Subcutaneous abdominal adipose tissue (tissue), 5 donors: ENCODE results near the gene MAS1.
"Not testable (repeated sequence)": the region's sequence is repeated elsewhere in the genome, so short reads cannot be mapped to it uniquely, and the experiment has no call there.

Experiments
- H3K27ac ChIP-seq: one replicate; pipeline ENCODE4 v1.7.0; 2013; ENCODE audit warnings: low read depth, mild to moderate bottlenecking, inconsistent platforms, low read length, moderate library complexity
- H3K27me3 ChIP-seq, 5 donors: one replicate each; pipeline ENCODE4 v1.7.0; 2013; ENCODE audit warnings: low read length in 5 of 5, inconsistent platforms in 1 of 5; ENCODE audit not compliant: control insufficient read depth in 5 of 5, insufficient read depth in 4 of 5
- H3K36me3 ChIP-seq, 5 donors: one replicate each; pipeline ENCODE4 v1.7.0; 2013; ENCODE audit warnings: low read length in 5 of 5; ENCODE audit not compliant: control insufficient read depth in 5 of 5, insufficient read depth in 5 of 5
- H3K4me1 ChIP-seq, 5 donors: one replicate each; pipeline ENCODE4 v1.7.0; 2013; ENCODE audit warnings: low read length in 5 of 5, mild to moderate bottlenecking in 3 of 5, moderate library complexity in 1 of 5; ENCODE audit not compliant: control insufficient read depth in 5 of 5, insufficient read depth in 5 of 5
- H3K4me3 ChIP-seq, 5 donors: one replicate each; pipeline ENCODE4 v1.7.0; 2013; ENCODE audit warnings: low read length in 5 of 5, low read depth in 1 of 5
- H3K9ac ChIP-seq, 5 donors: one replicate each; pipeline ENCODE4 v1.7.0; 2013; ENCODE audit warnings: low read length in 5 of 5, mild to moderate bottlenecking in 4 of 5, moderate library complexity in 3 of 5
- H3K9me3 ChIP-seq, 5 donors: one replicate each; pipeline ENCODE4 v1.7.0; 2013; ENCODE audit warnings: low read length in 5 of 5; ENCODE audit not compliant: control insufficient read depth in 5 of 5
- donor health status: healthy.
- donor health status: healthy.
- donor health status: healthy.
- donor health status: healthy.
- donor health status: healthy.

Gene MAS1

DNA sequence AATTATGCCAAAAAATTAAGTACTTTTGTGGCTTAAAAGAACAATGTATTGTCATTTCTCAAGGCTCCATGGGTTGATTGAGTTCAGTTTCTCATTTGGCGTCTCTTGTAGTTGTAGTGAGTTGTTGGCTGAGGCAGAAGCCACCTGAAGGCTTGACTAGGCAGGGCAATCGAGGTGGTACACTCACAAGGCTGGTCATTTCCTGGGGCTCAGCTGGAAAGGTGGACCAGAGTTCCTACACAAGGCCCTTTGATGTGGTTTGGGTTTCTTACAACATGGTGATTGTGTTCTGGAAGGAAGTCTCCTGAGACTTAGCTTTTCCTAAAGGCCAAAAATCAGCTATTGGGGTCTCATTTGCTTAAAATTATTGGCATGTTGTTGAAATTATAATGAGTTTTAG is 22.6 kb downstream of the MAS1 start:
- Histone ChIP-seq H3K9ac (no peak overlapping the region), H3K27me3 (peaks cover 6 to 12% (median 9%) of the 10 kb centered on the region in 5 donors), H3K4me1 (peaks cover 0 to 13% (median 7%) of the 10 kb centered on the region in 5 donors), H3K27ac (no peak overlapping the region), H3K4me3 (no peak overlapping the region), H3K36me3 (no peaks in the 10 kb centered on the region), H3K9me3 (no peaks in the 10 kb centered on the region)

DNA sequence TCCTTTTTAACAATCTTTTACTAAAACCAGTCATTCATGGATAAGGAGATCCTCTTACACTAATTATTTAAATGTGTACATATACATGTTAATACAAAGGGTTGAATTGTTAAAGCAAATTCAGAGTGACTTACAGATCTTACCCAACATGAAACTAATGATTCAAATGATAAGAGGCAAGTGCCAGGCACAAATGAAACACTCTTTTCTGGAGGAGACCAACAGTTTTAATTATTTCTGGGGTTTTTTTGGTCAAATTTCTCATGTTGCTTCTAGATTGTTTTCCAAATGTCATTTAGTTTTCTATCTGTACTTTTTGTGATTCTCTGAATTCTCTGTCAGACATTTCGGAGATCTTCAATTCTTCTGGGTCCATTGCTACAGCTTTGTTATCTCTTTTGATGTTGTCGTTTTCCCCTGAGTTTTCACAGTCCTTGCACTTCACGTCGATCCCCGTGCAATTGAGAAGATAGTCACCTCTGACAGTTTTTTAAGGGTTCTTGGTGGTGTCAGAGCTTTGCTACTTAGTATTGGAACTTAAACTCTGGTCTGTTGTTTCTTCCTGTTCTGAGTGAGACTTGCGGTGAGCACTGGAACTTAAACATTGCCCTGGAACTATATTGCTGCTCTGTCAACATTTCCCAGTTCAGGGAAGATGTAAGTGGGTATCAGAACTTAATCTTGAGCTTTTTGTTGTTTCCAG is 23.2 kb downstream of the MAS1 start:
- Histone ChIP-seq H3K27me3 (peaks cover 6 to 12% (median 9%) of the 10 kb centered on the region in 5 donors), H3K27ac (no peak overlapping the region), H3K4me3 (no peak overlapping the region), H3K9me3 (no peaks in the 10 kb centered on the region), H3K36me3 (no peaks in the 10 kb centered on the region), H3K9ac (no peak overlapping the region), H3K4me1 (peaks cover 0 to 9% (median 7%) of the 10 kb centered on the region in 5 donors)

DNA sequence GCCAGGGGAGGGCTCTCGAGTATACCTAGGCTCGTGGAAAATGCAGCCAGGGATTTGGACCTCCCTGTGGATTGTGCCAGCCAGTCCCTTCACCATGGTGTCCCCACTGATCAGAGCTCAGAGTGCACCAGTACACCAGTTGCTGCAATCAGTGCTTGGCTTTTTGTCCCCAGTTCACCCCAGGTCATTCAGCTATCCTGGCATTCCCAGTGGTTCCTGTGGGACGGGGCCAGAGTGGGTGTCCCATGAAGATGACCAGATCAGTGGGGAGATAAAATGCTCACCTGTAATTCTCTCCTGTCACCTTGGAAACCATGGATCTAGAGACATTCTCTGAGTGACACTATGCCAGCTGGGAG is 23.8 kb downstream of the MAS1 start:
- peaks cover 6 to 12% (median 9%) of the 10 kb centered on the region in 5 donors for H3K27me3 ChIP-seq
- no peaks in the 10 kb centered on the region for H3K36me3 ChIP-seq
- no peak overlapping the region for H3K27ac ChIP-seq
- no peak overlapping the region for H3K4me3 ChIP-seq
- H3K9ac ChIP-seq, result no peak overlapping the region
- peaks cover 0 to 8% (median 7%) of the 10 kb centered on the region in 5 donors for H3K4me1 ChIP-seq
- no peaks in the 10 kb centered on the region for H3K9me3 ChIP-seq

DNA sequence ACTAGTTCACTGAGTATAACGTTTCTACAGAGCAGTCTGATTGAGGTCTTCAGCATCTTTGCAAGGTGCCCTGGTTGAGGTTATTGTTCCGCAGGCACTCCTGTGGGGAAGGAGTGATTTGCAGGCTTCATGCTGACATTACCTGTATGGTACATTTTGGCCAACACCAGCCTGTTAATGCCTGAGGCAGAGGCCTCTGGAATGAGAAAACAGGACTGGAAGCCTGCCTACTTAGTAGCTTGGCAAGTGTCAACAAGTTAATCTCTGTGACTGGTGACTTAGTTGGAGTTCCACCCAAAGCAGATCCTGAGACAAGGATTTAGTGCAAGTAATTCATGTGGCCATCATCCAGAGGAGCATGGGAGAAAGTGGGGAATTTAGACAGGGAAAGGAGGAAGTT is 24.6 kb downstream of the MAS1 start:
- Histone ChIP-seq H3K9me3 (no peaks in the 10 kb centered on the region), H3K27me3 (peaks cover 5 to 10% (median 9%) of the 10 kb centered on the region in 5 donors), H3K4me1 (peaks cover 0 to 8% (median 7%) of the 10 kb centered on the region in 5 donors), H3K4me3 (no peak overlapping the region), H3K36me3 (no peaks in the 10 kb centered on the region), H3K27ac (no peak overlapping the region), H3K9ac (no peak overlapping the region)

DNA sequence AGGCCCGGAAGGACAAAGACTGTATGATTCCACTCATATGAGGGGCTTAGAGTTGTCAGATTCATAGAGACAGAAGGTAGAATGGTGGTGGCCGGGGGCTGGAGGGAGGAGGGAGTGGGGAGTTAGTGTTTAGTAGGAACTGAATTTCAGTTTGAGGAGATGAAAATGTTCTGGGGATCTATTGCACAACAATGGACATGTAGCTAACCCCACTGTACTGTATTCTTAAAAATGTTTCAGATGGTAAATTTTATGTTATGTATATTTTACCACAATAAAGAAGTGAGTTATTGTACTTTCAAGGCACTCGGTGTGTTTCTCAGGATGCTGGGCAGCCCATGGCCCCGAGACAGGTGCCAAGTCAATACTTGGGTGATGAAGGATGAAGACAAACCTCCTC is 25.4 kb downstream of the MAS1 start:
- Histone ChIP-seq H3K27me3 (peaks cover 5 to 10% (median 7%) of the 10 kb centered on the region in 5 donors), H3K36me3 (no peaks in the 10 kb centered on the region), H3K9me3 (no peaks in the 10 kb centered on the region), H3K4me3 (no peak overlapping the region), H3K9ac (no peak overlapping the region), H3K4me1 (peaks cover 0 to 8% (median 7%) of the 10 kb centered on the region in 5 donors), H3K27ac (no peak overlapping the region)

DNA sequence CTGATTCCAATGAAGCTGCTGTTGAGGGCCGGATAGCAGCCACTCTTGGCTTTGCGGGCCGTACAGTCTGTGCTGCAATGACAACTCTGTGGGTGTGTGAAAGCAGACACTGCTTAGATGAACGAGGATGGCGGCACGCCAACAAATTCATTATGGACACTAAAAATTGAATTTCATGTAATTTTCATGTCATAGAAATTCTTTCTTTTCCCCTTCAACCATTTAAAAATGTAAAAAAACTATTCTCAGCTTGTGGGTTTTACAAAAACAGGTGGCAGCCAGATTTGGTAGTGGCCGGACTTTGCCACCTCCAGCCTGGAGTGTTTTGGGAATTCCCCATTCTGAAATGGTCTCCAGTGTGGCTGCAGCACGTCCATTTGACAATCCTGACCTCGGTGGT is 26.0 kb downstream of the MAS1 start:
- Histone ChIP-seq H3K27ac (no peak overlapping the region), H3K4me3 (no peak overlapping the region), H3K27me3 (peaks cover 2 to 6% (median 3%) of the 10 kb centered on the region in 5 donors), H3K9me3 (no peaks in the 10 kb centered on the region), H3K36me3 (no peaks in the 10 kb centered on the region), H3K9ac (no peak overlapping the region), H3K4me1 (peaks cover 0 to 8% (median 7%) of the 10 kb centered on the region in 5 donors)

DNA sequence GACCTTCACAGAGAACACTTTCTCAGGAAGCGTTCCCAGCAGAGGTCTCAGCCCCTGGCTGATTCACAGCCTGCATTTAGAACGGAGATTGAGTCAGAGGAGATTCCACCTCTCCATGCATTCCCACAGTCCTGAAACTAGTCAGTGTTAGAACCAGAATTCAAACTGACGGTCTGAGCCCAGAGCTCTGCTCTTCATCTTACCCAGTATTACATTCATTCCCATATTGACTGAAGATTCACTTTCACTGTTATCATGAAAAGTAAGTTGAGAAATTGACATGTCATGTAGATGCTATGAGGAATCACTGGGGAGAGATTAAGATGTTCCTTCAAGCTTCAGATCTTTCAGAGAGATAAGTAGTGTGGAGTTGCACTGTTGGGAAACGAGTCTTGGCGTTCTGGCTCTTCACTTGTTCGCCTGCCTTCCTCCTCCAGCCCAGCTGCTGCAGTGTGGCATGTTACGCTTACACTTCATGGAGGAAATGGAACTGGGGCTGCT is 28.3 kb downstream of the MAS1 start:
- peaks cover 0 to 4% (median 0%) of the 10 kb centered on the region in 5 donors for H3K27me3 ChIP-seq
- H3K9ac ChIP-seq, result no peak overlapping the region
- no peak overlapping the region for H3K4me3 ChIP-seq
- H3K4me1 ChIP-seq, result peaks cover 0 to 8% (median 7%) of the 10 kb centered on the region in 5 donors
- no peaks in the 10 kb centered on the region for H3K9me3 ChIP-seq
- H3K27ac ChIP-seq, result no peak overlapping the region
- H3K36me3 ChIP-seq, result no peaks in the 10 kb centered on the region

DNA sequence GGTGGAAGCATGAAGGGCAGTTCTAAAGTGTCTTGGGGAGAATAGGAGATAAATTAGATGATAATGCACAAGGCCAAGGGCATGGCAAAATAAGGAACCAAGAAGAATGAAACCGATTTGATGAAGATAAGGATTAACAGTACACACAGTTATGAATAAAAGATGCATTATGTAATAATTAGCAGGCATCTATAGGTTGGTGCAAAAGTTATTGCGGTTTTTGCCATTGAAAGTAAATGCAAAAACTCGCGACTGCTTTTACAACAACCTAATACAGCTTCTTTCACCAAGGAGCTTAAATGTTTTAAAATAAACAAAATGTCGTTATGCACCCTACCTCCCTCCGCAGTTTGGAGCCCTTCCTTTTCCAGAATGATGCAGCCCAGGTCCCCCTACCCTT is 29.0 kb downstream of the MAS1 start:
- H3K9ac ChIP-seq, result no peak overlapping the region
- H3K4me1 ChIP-seq, result peaks cover 0 to 8% (median 7%) of the 10 kb centered on the region in 5 donors
- H3K9me3 ChIP-seq, result peaks cover 0 to 3% (median 0%) of the 10 kb centered on the region in 5 donors
- no peak overlapping the region for H3K4me3 ChIP-seq
- peaks cover 0 to 4% (median 0%) of the 10 kb centered on the region in 5 donors for H3K27me3 ChIP-seq
- no peak overlapping the region for H3K27ac ChIP-seq
- H3K36me3 ChIP-seq, result no peaks in the 10 kb centered on the region

DNA sequence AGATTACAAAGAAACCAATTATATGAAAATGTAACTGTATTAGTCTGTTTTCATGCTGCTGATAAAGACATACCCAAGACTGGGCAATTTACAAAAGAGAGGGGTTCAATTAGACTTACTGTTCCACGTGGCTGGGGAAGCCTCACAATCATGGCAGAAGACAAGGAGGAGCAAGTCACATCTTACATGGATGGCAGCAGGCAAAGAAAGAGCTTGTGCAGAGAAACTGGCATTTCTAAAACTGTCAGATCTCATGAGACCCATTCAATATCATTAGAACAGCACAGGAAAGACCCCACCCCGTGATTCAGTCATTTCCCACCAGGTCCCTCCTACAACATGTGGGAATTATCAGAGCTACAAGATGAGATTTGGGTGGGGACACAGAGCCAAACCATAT is 33.4 kb downstream of the MAS1 start:
- H3K27me3 ChIP-seq, H3K9me3 ChIP-seq, H3K27ac ChIP-seq, H3K9ac ChIP-seq, H3K4me1 ChIP-seq, H3K36me3 ChIP-seq, H3K4me3 ChIP-seq: not testable (repeated sequence)

DNA sequence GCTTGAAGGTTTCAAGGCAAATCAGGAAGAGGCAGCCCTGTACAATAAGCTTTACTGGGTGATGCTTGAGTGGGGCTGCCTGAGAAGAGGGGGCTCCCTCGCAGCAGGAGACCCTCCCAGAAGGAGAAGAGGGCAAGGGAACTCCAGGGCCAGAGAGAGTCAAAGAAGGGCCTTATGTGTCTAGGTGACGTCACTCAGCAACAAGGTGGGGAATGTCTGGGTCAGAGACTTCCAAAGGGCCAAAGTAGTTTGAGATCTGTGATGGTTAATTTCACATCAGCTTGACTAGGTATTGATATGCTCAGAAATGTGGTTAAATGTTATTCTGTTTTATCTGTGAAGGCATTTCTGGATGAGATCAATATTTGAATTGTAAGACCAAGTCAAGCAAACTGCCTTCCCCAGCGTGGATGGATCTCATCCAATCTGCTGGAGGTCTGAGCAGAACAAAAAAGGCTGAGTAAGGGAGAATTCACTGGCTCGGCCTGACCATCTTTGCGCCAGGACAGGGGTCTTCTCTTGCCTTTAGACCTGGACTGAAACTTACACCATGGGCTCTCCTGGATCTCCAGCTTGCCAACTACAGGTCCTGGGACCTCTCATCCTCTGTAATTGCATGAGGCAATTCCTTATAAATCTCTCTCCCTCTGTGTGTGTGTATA is 35.9 kb downstream of the MAS1 start:
- H3K4me1 ChIP-seq, result peaks cover 0 to 4% (median 0%) of the 10 kb centered on the region in 5 donors
- peaks cover 0 to 4% (median 0%) of the 10 kb centered on the region in 5 donors for H3K27me3 ChIP-seq
- H3K9ac ChIP-seq, result no peak overlapping the region
- no peaks in the 10 kb centered on the region for H3K36me3 ChIP-seq
- no peak overlapping the region for H3K4me3 ChIP-seq
- peaks cover 0 to 3% (median 0%) of the 10 kb centered on the region in 5 donors for H3K9me3 ChIP-seq
- H3K27ac ChIP-seq, result no peak overlapping the region
